ENCODE data around the gene PPP1R8.
A peak's percentile ranks its signal among the peaks of the same experiment; 100 is the strongest.

The PPP1R8 gene

GRCh38 chr1:27872802-27873551 lies 42.4 kb downstream of the PPP1R8 start:
- no peak for TF ChIP-seq CTCF (IDR thresholded peaks at IDR 0.05; ENCODE audit: extremely low read depth, missing control alignments)
- peak; percentile 55 for DNase-seq (ENCODE audit: low spot score)

- DNase-seq (ENCODE audit: low spot score) = no peak
- no peak for TF ChIP-seq CTCF (IDR thresholded peaks at IDR 0.05; ENCODE audit: extremely low read depth, missing control alignments)
Measured at GRCh38 chr1:27873671-27874384, 43.2 kb downstream of the PPP1R8 start.

GRCh38 chr1:27876341-27877114 lies 45.9 kb downstream of the PPP1R8 start:
- no peak for DNase-seq (ENCODE audit: low spot score)
- no peak for TF ChIP-seq CTCF (IDR thresholded peaks at IDR 0.05; ENCODE audit: extremely low read depth, missing control alignments)

- no peak for TF ChIP-seq CTCF (IDR thresholded peaks at IDR 0.05; ENCODE audit: extremely low read depth, missing control alignments)
- DNase-seq (ENCODE audit: low spot score) = no peak
Measured at GRCh38 chr1:27877115-27877416, 46.5 kb downstream of the PPP1R8 start.

- no peak for DNase-seq (ENCODE audit: low spot score)
- no peak for TF ChIP-seq CTCF (IDR thresholded peaks at IDR 0.05; ENCODE audit: extremely low read depth, missing control alignments)
Measured at GRCh38 chr1:27878039-27878438, 47.5 kb downstream of the PPP1R8 start.

GRCh38 chr1:27878787-27879335 lies 48.3 kb downstream of the PPP1R8 start:
- no peak for TF ChIP-seq CTCF (IDR thresholded peaks at IDR 0.05; ENCODE audit: extremely low read depth, missing control alignments)
- no peak for DNase-seq (ENCODE audit: low spot score)
